HCT116 (cell line): ENCODE results near the gene HEATR3. TPM values are rescaled to one million over a fixed set of nuclear protein-coding genes. Genes with fewer than 3 reads are reported as not detected.

ENCODE experiments used
- ATAC-seq: fragments of 200-7000 bp; cut with Tn5 transposase; 2 replicates; pipeline ENCODE4 v1.9.1; 2020; ENCODE audit warnings: mild to moderate bottlenecking, moderate library complexity
- BruUV-seq: library from RNA; stranded (reverse); fragments of 400-500 nt; replicated peaks from 2 replicates; lab custom pipeline; 2021; lab: Mats Ljungman, UMichigan
- CTCF ChIA-PET: fragments of 300-600 bp; sonication (Branson Sonifier 250); formaldehyde crosslinking; loops from one replicate; lab custom pipeline; 2021; ENCODE audit warnings: antibody characterized with exemption; lab: Charles Lee
- POLR2A ChIA-PET: fragments of 300-600, 350-600 bp; sonication (Branson Sonifier 250); formaldehyde crosslinking; loops from one replicate; lab custom pipeline; 2021; ENCODE audit warnings: antibody characterized with exemption; lab: Charles Lee
- RAD21 ChIA-PET, 2 experiments: fragments of 300-600 bp; sonication (Branson Sonifier 250); formaldehyde crosslinking; loops; one replicate each; lab custom pipeline; 2023; ENCODE audit warnings: low total read pairs in 2 of 2; ENCODE audit not compliant: uncharacterized antibody in 2 of 2, unreplicated experiment in 2 of 2, low non-redundant PET in 1 of 2; lab: Charles Lee
- DNase-seq: peaks from one replicate; pipeline ENCODE4 v3.0.0-alpha.2; 2010; ENCODE audit warnings: low read depth, low spot score
- H2AFZ ChIP-seq: fragments of 200-600 bp; shearing (Covaris generic), sonication (generic); 2 replicates; pipeline ENCODE4 v1.6.1; 2017; ENCODE audit warnings: low read depth, mixed run types, mixed read lengths, antibody characterized with exemption, low read length; ENCODE audit not compliant: poor library complexity, severe bottlenecking
- H3K27ac ChIP-seq: 2 replicates; pipeline ENCODE4 v1.5.1; 2012; ENCODE audit warnings: low read depth, low read length
- H3K27me3 ChIP-seq: fragments of 200-600 bp; sonication (generic); 2 replicates; pipeline ENCODE4 v1.6.1; 2016; ENCODE audit warnings: mixed run types, low read length, mixed read lengths; ENCODE audit not compliant: insufficient read depth
- H3K36me3 ChIP-seq, 2 experiments: fragments of 200-500 bp in 1 of 2; fragments of 200-600 bp in 1 of 2; sonication (Bioruptor generic) in 1 of 2; sonication (generic) in 1 of 2; 2 replicates each; pipeline versions ENCODE4 v1.5.1 to v1.6.1; 2014 to 2016; ENCODE audit warnings: low read length in 2 of 2, inconsistent platforms in 1 of 2, mixed read lengths in 1 of 2, mixed run types in 1 of 2; ENCODE audit not compliant: insufficient read depth in 2 of 2, control insufficient read depth in 1 of 2
- H3K4me1 ChIP-seq, 2 experiments: fragments of 200-600 bp in 1 of 2; sonication (generic) in 1 of 2; 2 replicates each; pipeline versions ENCODE4 v1.5.1 to v1.6.1; 2012 to 2017; ENCODE audit warnings: low read length in 2 of 2, inconsistent platforms in 1 of 2, mild to moderate bottlenecking in 1 of 2, mixed read lengths in 1 of 2, mixed run types in 1 of 2, moderate library complexity in 1 of 2; ENCODE audit not compliant: insufficient read depth in 2 of 2, control insufficient read depth in 1 of 2
- H3K4me2 ChIP-seq: fragments of 200-600 bp; sonication (generic); 2 replicates; pipeline ENCODE4 v1.6.1; 2017; ENCODE audit warnings: mixed run types, low read length, mixed read lengths
- H3K4me3 ChIP-seq, 2 experiments: fragments of 200-600 bp in 1 of 2; sonication (generic) in 1 of 2; replicated peaks in 1 of 2; 2 replicates each; pipeline ENCODE4 v1.5.1; 2011 to 2016; ENCODE audit warnings: low read length in 2 of 2, control low read depth in 1 of 2, low read depth in 1 of 2, mild to moderate bottlenecking in 1 of 2, mixed read lengths in 1 of 2, mixed run types in 1 of 2
- H3K79me2 ChIP-seq: fragments of 200-600 bp; sonication (generic); 2 replicates; pipeline ENCODE4 v1.6.1; 2017; ENCODE audit warnings: mild to moderate bottlenecking, mixed run types, low read length, moderate library complexity, mixed read lengths; ENCODE audit not compliant: insufficient read depth
- H3K9ac ChIP-seq: fragments of 200-600 bp; sonication (generic); 2 replicates; pipeline ENCODE4 v1.6.1; 2016; ENCODE audit warnings: low read length, mixed read lengths
- H3K9me2 ChIP-seq: fragments of 200-600 bp; sonication (generic), shearing (Covaris generic); 2 replicates; pipeline ENCODE4 v1.6.1; 2017; ENCODE audit warnings: mixed run types, mild to moderate bottlenecking, moderate library complexity; ENCODE audit not compliant: insufficient read depth
- H3K9me3 ChIP-seq, 2 experiments: fragments of 200-500 bp in 1 of 2; fragments of 200-600 bp in 1 of 2; sonication (Bioruptor generic) in 1 of 2; sonication (generic) in 1 of 2; 2 replicates each; pipeline ENCODE4 v1.6.1; 2014 to 2017; ENCODE audit warnings: low read length in 2 of 2, mixed read lengths in 2 of 2, inconsistent platforms in 1 of 2, low read depth in 1 of 2, mild to moderate bottlenecking in 1 of 2, mixed run types in 1 of 2, moderate library complexity in 1 of 2; ENCODE audit not compliant: control insufficient read depth in 1 of 2, insufficient read depth in 1 of 2
- H4K20me1 ChIP-seq: fragments of 200-600 bp; sonication (generic), shearing (Covaris generic); 2 replicates; pipeline ENCODE4 v1.6.1; 2017; ENCODE audit warnings: mixed run types, mild to moderate bottlenecking, moderate library complexity; ENCODE audit not compliant: insufficient read depth
- CEBPB ChIP-seq: IDR thresholded peaks from 2 replicates; pipeline ENCODE4 v1.6.1; 2012; ENCODE audit warnings: low read depth
- ELF1 ChIP-seq: IDR thresholded peaks from 2 replicates; pipeline ENCODE4 v1.6.1; 2012; ENCODE audit warnings: low read depth, borderline replicate concordance
- EZH2phosphoT487 ChIP-seq: fragments of 200-600 bp; IDR thresholded peaks from 2 replicates; pipeline ENCODE4 v1.6.1; 2018; ENCODE audit warnings: antibody characterized with exemption, borderline replicate concordance
- FOSL1 ChIP-seq: IDR thresholded peaks from 2 replicates; pipeline ENCODE4 v1.6.1; 2012; ENCODE audit warnings: low read depth
- JUND ChIP-seq: IDR thresholded peaks from 2 replicates; pipeline ENCODE4 v1.6.1; 2012
- MAX ChIP-seq: IDR thresholded peaks from 2 replicates; pipeline ENCODE4 v1.6.1; 2012
- POLR2AphosphoS5 ChIP-seq: IDR thresholded peaks from 2 replicates; pipeline ENCODE4 v1.6.1; 2011; ENCODE audit warnings: mild to moderate bottlenecking, low read depth, low read length, moderate library complexity
- SIN3A ChIP-seq: IDR thresholded peaks from 2 replicates; pipeline ENCODE4 v1.6.1; 2012; ENCODE audit warnings: low read depth
- TCF7L2 ChIP-seq: IDR thresholded peaks from 2 replicates; pipeline ENCODE4 v1.7.0; 2011; ENCODE audit warnings: borderline replicate concordance, inconsistent platforms; ENCODE audit not compliant: insufficient read depth, insufficient read length; ENCODE audit errors: extremely low read depth
- YY1 ChIP-seq: IDR thresholded peaks from 2 replicates; pipeline ENCODE4 v1.6.1; 2011; ENCODE audit warnings: low read length, low read depth, moderate library complexity, mild to moderate bottlenecking; ENCODE audit not compliant: insufficient replicate concordance; ENCODE audit errors: extremely low read depth
- ZNF274 ChIP-seq: fragments of 200-500 bp; sonication (Bioruptor generic); IDR thresholded peaks from 2 replicates; pipeline ENCODE4 v1.6.1; 2014; ENCODE audit warnings: mild to moderate bottlenecking, low read depth, low read length, inconsistent platforms
- intact Hi-C: fragments of 100-400 bp; cut with micrococcal nuclease; formaldehyde crosslinking; loops from 2 replicates; pipeline ENCODE4 v1.10.0; 2022
- total RNA-seq: library from RNA; stranded (reverse); gene quantifications from one replicate; pipeline ENCODE4 v1.2.1, GENCODE V29; 2021; ENCODE audit not compliant: unreplicated experiment
- TF ChIP-seq, protein P1 (sequence below): IDR thresholded peaks from 2 replicates; pipeline ENCODE4 v1.6.1; 2012; ENCODE audit warnings: low read depth

The HEATR3 gene
- total RNA-seq, 1 experiment from 2014 or later: 16.3 TPM

- Histone ChIP-seq H3K27ac (no peak overlapping the region), H3K36me3 (no peaks in the 10 kb centered on the region), H3K9me3 (no peaks in the 10 kb centered on the region), H3K9ac (no peak overlapping the region), H3K4me2 (no peak overlapping the region), H3K4me3 (no peak overlapping the region), H2AFZ (no peak overlapping the region), H3K79me2 (no peaks in the 10 kb centered on the region), H3K4me1 (no peaks in the 10 kb centered on the region), H4K20me1 (no peaks in the 10 kb centered on the region), H3K9me2 (no peaks in the 10 kb centered on the region), H3K27me3 (no peaks in the 10 kb centered on the region)
- ATAC-seq (no peak), DNase-seq (no peak)
- TF ChIP-seq TCF7L2 (no peak), ELF1 (no peak), ZNF274 (no peak), POLR2AphosphoS5 (no peak), JUND (no peak), YY1 (no peak), MAX (no peak), CEBPB (no peak), EZH2phosphoT487 (no peak), SIN3A (no peak), FOSL1 (no peak)
- TF ChIP-seq, protein P1, sequence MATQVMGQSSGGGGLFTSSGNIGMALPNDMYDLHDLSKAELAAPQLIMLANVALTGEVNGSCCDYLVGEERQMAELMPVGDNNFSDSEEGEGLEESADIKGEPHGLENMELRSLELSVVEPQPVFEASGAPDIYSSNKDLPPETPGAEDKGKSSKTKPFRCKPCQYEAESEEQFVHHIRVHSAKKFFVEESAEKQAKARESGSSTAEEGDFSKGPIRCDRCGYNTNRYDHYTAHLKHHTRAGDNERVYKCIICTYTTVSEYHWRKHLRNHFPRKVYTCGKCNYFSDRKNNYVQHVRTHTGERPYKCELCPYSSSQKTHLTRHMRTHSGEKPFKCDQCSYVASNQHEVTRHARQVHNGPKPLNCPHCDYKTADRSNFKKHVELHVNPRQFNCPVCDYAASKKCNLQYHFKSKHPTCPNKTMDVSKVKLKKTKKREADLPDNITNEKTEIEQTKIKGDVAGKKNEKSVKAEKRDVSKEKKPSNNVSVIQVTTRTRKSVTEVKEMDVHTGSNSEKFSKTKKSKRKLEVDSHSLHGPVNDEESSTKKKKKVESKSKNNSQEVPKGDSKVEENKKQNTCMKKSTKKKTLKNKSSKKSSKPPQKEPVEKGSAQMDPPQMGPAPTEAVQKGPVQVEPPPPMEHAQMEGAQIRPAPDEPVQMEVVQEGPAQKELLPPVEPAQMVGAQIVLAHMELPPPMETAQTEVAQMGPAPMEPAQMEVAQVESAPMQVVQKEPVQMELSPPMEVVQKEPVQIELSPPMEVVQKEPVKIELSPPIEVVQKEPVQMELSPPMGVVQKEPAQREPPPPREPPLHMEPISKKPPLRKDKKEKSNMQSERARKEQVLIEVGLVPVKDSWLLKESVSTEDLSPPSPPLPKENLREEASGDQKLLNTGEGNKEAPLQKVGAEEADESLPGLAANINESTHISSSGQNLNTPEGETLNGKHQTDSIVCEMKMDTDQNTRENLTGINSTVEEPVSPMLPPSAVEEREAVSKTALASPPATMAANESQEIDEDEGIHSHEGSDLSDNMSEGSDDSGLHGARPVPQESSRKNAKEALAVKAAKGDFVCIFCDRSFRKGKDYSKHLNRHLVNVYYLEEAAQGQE: no peak
- POLR2A ChIA-PET: no interaction called here
- CTCF ChIA-PET: no interaction called here
- no TSS peak for BruUV-seq
- intact Hi-C loops: no loop called here
- RAD21 ChIA-PET: no interaction called here
Observed at GRCh38 chr16:50017553-50017952, 48.2 kb upstream of the HEATR3 start.
